Measurements from ENCODE around the gene ARSG. TPM values are rescaled to one million over a fixed set of nuclear protein-coding genes. Genes with fewer than 3 reads are reported as not detected.

Gene ARSG
- total and polyA plus RNA-seq, 10 of the 15 experiments (the other 5 are each of a cell fraction or from before 2014, with no cell fraction given), result 2.9 to 13.5 (median 7.6) TPM

- Histone ChIP-seq H3K27me3 (replicated peaks in 1 of 2; ENCODE audit: control insufficient read depth in 2 of 2, insufficient read depth in 2 of 2, low read length in 1 of 2) (no peaks in the 10 kb centered on the region), H3K27ac (ENCODE audit: control insufficient read depth, insufficient read depth) (no peak overlapping the region), H3K4me1 (ENCODE audit: control insufficient read depth, insufficient read depth, low read length) (no peaks in the 10 kb centered on the region), H3K36me3 (ENCODE audit: control insufficient read depth in 2 of 2, insufficient read depth in 2 of 2, low read length in 1 of 2) (no peaks in the 10 kb centered on the region), H4K20me1 (ENCODE audit: control insufficient read depth, insufficient read depth) (no peaks in the 10 kb centered on the region), H3K4me3 (no peak overlapping the region), H3K79me2 (ENCODE audit: control insufficient read depth, insufficient read depth, low read length) (no peaks in the 10 kb centered on the region), H2AFZ (ENCODE audit: control insufficient read depth, low read depth, low read length) (no peak overlapping the region), H3K9me3 (replicated peaks; ENCODE audit: control insufficient read depth, insufficient read depth, low read length) (no peaks in the 10 kb centered on the region), H3K4me2 (ENCODE audit: control insufficient read depth, insufficient read depth) (no peak overlapping the region), H3K9ac (ENCODE audit: control insufficient read depth, insufficient read depth, low read length) (no peak overlapping the region)
- no TSS peak for BruUV-seq (replicated peaks)
- TF ChIP-seq NFIC (IDR thresholded peaks at IDR 0.05; ENCODE audit: low read depth, low read length) (no peak), CBX3 (IDR thresholded peaks at IDR 0.05; ENCODE audit: borderline replicate concordance, low read depth) (no peak)
- ChIA-PET POLR2A (no interaction called here), SMC1A (ENCODE audit: uncharacterized antibody, unreplicated experiment) (interaction anchor here (1.3 kb wide), 1 partner anchor 122 kb away, joined by 4 read pairs; no protein-coding TSS in a partner anchor), CTCF (interaction anchor here (1.6 kb wide), 1 partner anchor 11 kb away, joined by 6 read pairs; no protein-coding TSS in a partner anchor), RAD21 (ENCODE audit: unreplicated experiment) (interaction anchor here (0.9 kb wide), 1 partner anchor 123 kb away, joined by 4 read pairs; no protein-coding TSS in a partner anchor)
- intact Hi-C loops (cut with micrococcal nuclease; ENCODE audit: unreplicated experiment) (no loop called here), in situ Hi-C loops (cut with MboI) (no loop called here)
- ATAC-seq, result no peak
- 36% methylated on average over 6 of the region's 6 CpGs for WGBS (ENCODE audit: insufficient coverage, insufficient replicate concordance, low lambda C conversion rate, missing lambda C conversion rate)
- no peak for DNase-seq (ENCODE audit: low read depth, low spot score)
- FAIRE-seq, result no peak
These were observed 96.3 kb downstream of the ARSG start for GRCh38 chr17:68387435-68388218.

GRCh38 chr17:68389041-68389440 is 97.7 kb downstream of the ARSG start:
- WGBS (ENCODE audit: insufficient coverage, insufficient replicate concordance, low lambda C conversion rate, missing lambda C conversion rate), result 42% methylated on average over 7 of the region's 7 CpGs

More at GRCh38 chr17:68389041-68389440, 97.7 kb downstream of the ARSG start:
- no TSS peak for BruUV-seq (replicated peaks)
- ATAC-seq (no peak), FAIRE-seq (no peak), DNase-seq (ENCODE audit: low read depth, low spot score) (no peak)
- no peak for TF ChIP-seq BACH1 (IDR thresholded peaks at IDR 0.05; ENCODE audit: borderline replicate concordance)
- no peak for TF ChIP-seq YBX1 (IDR thresholded peaks at IDR 0.05)
- no peaks in the 10 kb centered on the region for H3K27me3 ChIP-seq (replicated peaks in 1 of 2; ENCODE audit: control insufficient read depth in 2 of 2, insufficient read depth in 2 of 2, low read length in 1 of 2)
- RAD21 ChIA-PET (ENCODE audit: unreplicated experiment), result no interaction called here
- CTCF ChIA-PET, result interaction anchor here (0.7 to 0.8 kb wide), 2 partner anchors 47 to 67 kb away, joined by 3 to 4 read pairs; no protein-coding TSS in a partner anchor
- H3K4me2 ChIP-seq (ENCODE audit: control insufficient read depth, insufficient read depth), result no peak overlapping the region
- no peaks in the 10 kb centered on the region for H3K36me3 ChIP-seq (ENCODE audit: control insufficient read depth in 2 of 2, insufficient read depth in 2 of 2, low read length in 1 of 2)
- H3K27ac ChIP-seq (ENCODE audit: control insufficient read depth, insufficient read depth), result no peak overlapping the region
- H3K4me3 ChIP-seq, result no peak overlapping the region
- no peak overlapping the region for H3K9ac ChIP-seq (ENCODE audit: control insufficient read depth, insufficient read depth, low read length)
- H3K9me3 ChIP-seq (replicated peaks; ENCODE audit: control insufficient read depth, insufficient read depth, low read length), result no peaks in the 10 kb centered on the region
- no peaks in the 10 kb centered on the region for H3K4me1 ChIP-seq (ENCODE audit: control insufficient read depth, insufficient read depth, low read length)
- no peak overlapping the region for H2AFZ ChIP-seq (ENCODE audit: control insufficient read depth, low read depth, low read length)
- intact Hi-C loops (cut with micrococcal nuclease; ENCODE audit: unreplicated experiment), result no loop called here
- no peaks in the 10 kb centered on the region for H4K20me1 ChIP-seq (ENCODE audit: control insufficient read depth, insufficient read depth)
- POLR2A ChIA-PET, result interaction anchor here (0.5 kb wide), 1 partner anchor 329 kb away, joined by 3 read pairs; no protein-coding TSS in a partner anchor
- in situ Hi-C loops (cut with MboI), result no loop called here
- H3K79me2 ChIP-seq (ENCODE audit: control insufficient read depth, insufficient read depth, low read length), result no peaks in the 10 kb centered on the region
- SMC1A ChIA-PET (ENCODE audit: uncharacterized antibody, unreplicated experiment), result interaction anchor here (1.3 kb wide), 1 partner anchor 124 kb away, joined by 4 read pairs; no protein-coding TSS in a partner anchor
